ENCODE results near the gene C19orf67. TPM values are rescaled to one million over a fixed set of nuclear protein-coding genes. Genes with fewer than 3 reads are reported as not detected.
A peak's percentile ranks its signal among the peaks of the same experiment; 100 is the strongest.

Gene C19orf67
- total RNA-seq, 1 donor: 0.27 TPM

- TF ChIP-seq, protein P1, sequence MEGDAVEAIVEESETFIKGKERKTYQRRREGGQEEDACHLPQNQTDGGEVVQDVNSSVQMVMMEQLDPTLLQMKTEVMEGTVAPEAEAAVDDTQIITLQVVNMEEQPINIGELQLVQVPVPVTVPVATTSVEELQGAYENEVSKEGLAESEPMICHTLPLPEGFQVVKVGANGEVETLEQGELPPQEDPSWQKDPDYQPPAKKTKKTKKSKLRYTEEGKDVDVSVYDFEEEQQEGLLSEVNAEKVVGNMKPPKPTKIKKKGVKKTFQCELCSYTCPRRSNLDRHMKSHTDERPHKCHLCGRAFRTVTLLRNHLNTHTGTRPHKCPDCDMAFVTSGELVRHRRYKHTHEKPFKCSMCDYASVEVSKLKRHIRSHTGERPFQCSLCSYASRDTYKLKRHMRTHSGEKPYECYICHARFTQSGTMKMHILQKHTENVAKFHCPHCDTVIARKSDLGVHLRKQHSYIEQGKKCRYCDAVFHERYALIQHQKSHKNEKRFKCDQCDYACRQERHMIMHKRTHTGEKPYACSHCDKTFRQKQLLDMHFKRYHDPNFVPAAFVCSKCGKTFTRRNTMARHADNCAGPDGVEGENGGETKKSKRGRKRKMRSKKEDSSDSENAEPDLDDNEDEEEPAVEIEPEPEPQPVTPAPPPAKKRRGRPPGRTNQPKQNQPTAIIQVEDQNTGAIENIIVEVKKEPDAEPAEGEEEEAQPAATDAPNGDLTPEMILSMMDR (IDR thresholded peaks at IDR 0.05; ENCODE audit: insufficient read depth, low read length): no peak
- peak; percentile 66 for DNase-seq (ENCODE audit: low read depth)
- no peak overlapping the region for H3K4me3 ChIP-seq (ENCODE audit: low read depth, low read length)
These were observed 7.2 kb downstream of the C19orf67 start for GRCh38 chr19:14078411-14078810.

DNA sequence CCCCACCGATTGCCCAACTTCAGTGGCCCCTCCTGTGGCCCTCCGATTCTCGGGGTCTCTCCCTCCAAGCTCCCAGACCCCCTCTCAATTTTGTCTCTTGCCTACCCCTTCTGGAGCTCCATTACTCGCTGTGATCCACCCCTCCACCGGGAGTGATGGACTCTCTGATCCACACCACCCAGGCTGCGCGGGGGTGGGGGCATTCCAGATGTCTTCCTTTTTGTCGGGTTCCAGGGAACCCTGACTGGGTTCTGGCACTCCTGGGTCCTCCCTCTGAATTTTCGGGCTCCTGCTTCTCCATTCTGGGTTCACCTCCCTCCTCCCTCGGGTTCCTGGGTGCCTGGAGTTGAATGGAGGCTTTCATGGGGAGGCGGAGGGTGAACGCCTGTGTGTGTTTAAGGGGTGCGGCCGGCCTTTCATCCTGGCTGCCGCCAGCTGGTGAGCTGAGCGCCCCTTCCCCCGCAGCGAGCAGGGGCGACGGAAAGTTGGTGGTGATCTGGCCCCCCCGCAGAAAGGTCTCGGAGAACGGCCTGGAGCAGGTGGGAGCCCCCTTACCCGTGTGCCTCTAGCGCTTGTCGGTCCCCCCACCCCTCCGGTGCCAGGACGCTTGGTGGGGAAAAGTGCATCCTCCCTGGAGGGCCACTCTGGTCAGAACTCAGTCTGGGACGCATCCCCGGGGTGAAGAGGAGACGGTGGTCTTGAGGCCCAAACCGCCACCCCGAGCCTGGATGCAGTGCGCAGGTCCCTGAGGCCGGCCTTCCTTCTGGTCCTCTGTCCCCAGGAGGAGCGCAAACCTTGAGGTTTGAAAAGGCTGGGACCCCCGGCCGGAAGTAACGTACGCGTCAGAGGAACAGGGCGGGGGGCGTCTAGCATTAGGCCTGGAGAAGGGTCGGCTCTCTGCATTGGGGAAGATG is 11.4 kb downstream of the C19orf67 start:
- TF ChIP-seq, protein P1 (IDR thresholded peaks at IDR 0.05; ENCODE audit: insufficient read depth, low read length): no peak
- DNase-seq (ENCODE audit: low read depth): no peak
- H3K4me3 ChIP-seq (ENCODE audit: low read depth, low read length): peak overlapping the region; percentile 80

- H3K4me3 ChIP-seq (ENCODE audit: low read depth, low read length): peak overlapping the region; percentile 80
- TF ChIP-seq, protein P1 (IDR thresholded peaks at IDR 0.05; ENCODE audit: insufficient read depth, low read length): peak; percentile 37
- DNase-seq (ENCODE audit: low read depth): peak; percentile 82
These were observed 12.2 kb downstream of the C19orf67 start for GRCh38 chr19:14073261-14073924.

GRCh38 chr19:14072535-14073260 is 12.9 kb downstream of the C19orf67 start, which contains the start of gene MISP3:
TSS of gene MISP3 (plus strand) at chr19:14072786. CDS start at chr19:14073310, 524 bp downstream.
- peak; percentile 22 for DNase-seq (ENCODE audit: low read depth)
- TF ChIP-seq, protein P1 (IDR thresholded peaks at IDR 0.05; ENCODE audit: insufficient read depth, low read length): peak; percentile 18
- H3K4me3 ChIP-seq (ENCODE audit: low read depth, low read length): peak within 1 kb of the TSS; percentile 80

DNA sequence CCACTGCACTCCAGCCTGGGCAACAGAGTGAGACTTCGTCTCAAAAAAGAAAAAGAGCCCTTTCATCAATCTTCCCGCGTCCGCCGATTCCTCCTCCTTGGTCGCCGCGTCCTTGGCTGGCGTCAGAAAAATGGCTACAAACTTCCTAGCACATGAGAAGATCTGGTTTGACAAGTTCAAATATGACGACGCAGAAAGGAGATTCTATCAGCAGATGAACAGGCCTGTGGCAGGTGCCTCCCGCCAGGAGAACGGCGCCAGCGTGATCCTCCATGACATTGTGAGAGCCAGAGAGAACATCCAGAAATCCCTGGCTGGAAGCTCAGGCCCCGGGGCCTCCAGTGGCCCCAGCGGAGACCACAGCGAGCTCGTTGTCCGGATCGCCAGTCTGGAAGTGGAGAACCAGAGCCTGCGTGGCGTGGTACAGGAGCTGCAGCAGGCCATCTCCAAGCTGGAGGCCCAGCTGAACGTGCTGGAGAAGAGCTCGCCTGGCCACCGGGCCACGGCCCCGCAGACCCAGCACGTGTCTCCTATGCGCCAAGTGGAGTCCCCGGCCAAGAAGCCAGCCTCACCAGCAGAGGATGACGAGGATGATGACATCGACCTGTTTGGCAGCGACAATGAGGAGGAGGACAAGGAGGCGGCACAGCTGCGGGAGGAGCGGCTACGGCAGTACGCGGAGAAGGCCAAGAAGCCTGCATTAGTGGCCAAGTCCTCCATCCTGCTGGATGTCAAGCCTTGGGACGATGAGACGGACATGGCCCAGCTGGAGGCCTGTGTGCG is 15.1 kb downstream of the C19orf67 start:
- no peak overlapping the region for H3K4me3 ChIP-seq (ENCODE audit: low read depth, low read length)
- TF ChIP-seq, protein P1 (IDR thresholded peaks at IDR 0.05; ENCODE audit: insufficient read depth, low read length): no peak
- DNase-seq (ENCODE audit: low read depth): no peak

- DNase-seq (ENCODE audit: low read depth): no peak
- TF ChIP-seq, protein P1 (IDR thresholded peaks at IDR 0.05; ENCODE audit: insufficient read depth, low read length): no peak
- no peak overlapping the region for H3K4me3 ChIP-seq (ENCODE audit: low read depth, low read length)
These were observed 19.4 kb downstream of the C19orf67 start for GRCh38 chr19:14066134-14066533.
